HCT116 (cell line): ENCODE data around the gene GBGT1. TPM values are rescaled to one million over a fixed set of nuclear protein-coding genes. Genes with fewer than 3 reads are reported as not detected.

Experiments used
- ATAC-seq: fragments of 200-7000 bp; cut with Tn5 transposase; 2 replicates; pipeline ENCODE4 v1.9.1; 2020; ENCODE audit warnings: mild to moderate bottlenecking, moderate library complexity
- BruUV-seq: library from RNA; stranded (reverse); fragments of 400-500 nt; replicated peaks from 2 replicates; lab custom pipeline; 2021; lab: Mats Ljungman, UMichigan
- CTCF ChIA-PET: fragments of 300-600 bp; sonication (Branson Sonifier 250); formaldehyde crosslinking; loops from one replicate; lab custom pipeline; 2021; ENCODE audit warnings: antibody characterized with exemption; lab: Charles Lee
- POLR2A ChIA-PET: fragments of 300-600, 350-600 bp; sonication (Branson Sonifier 250); formaldehyde crosslinking; loops from one replicate; lab custom pipeline; 2021; ENCODE audit warnings: antibody characterized with exemption; lab: Charles Lee
- RAD21 ChIA-PET, 2 experiments: fragments of 300-600 bp; sonication (Branson Sonifier 250); formaldehyde crosslinking; loops; one replicate each; lab custom pipeline; 2023; ENCODE audit warnings: low total read pairs in 2 of 2; ENCODE audit not compliant: uncharacterized antibody in 2 of 2, unreplicated experiment in 2 of 2, low non-redundant PET in 1 of 2; lab: Charles Lee
- DNase-seq: peaks from one replicate; pipeline ENCODE4 v3.0.0-alpha.2; 2010; ENCODE audit warnings: low read depth, low spot score
- H2AFZ ChIP-seq: fragments of 200-600 bp; shearing (Covaris generic), sonication (generic); 2 replicates; pipeline ENCODE4 v1.6.1; 2017; ENCODE audit warnings: low read depth, mixed run types, mixed read lengths, antibody characterized with exemption, low read length; ENCODE audit not compliant: poor library complexity, severe bottlenecking
- H3K27ac ChIP-seq: 2 replicates; pipeline ENCODE4 v1.5.1; 2012; ENCODE audit warnings: low read depth, low read length
- H3K27me3 ChIP-seq: fragments of 200-600 bp; sonication (generic); 2 replicates; pipeline ENCODE4 v1.6.1; 2016; ENCODE audit warnings: mixed run types, low read length, mixed read lengths; ENCODE audit not compliant: insufficient read depth
- H3K36me3 ChIP-seq, 2 experiments: fragments of 200-500 bp in 1 of 2; fragments of 200-600 bp in 1 of 2; sonication (Bioruptor generic) in 1 of 2; sonication (generic) in 1 of 2; 2 replicates each; pipeline versions ENCODE4 v1.5.1 to v1.6.1; 2014 to 2016; ENCODE audit warnings: low read length in 2 of 2, inconsistent platforms in 1 of 2, mixed read lengths in 1 of 2, mixed run types in 1 of 2; ENCODE audit not compliant: insufficient read depth in 2 of 2, control insufficient read depth in 1 of 2
- H3K4me1 ChIP-seq, 2 experiments: fragments of 200-600 bp in 1 of 2; sonication (generic) in 1 of 2; 2 replicates each; pipeline versions ENCODE4 v1.5.1 to v1.6.1; 2012 to 2017; ENCODE audit warnings: low read length in 2 of 2, inconsistent platforms in 1 of 2, mild to moderate bottlenecking in 1 of 2, mixed read lengths in 1 of 2, mixed run types in 1 of 2, moderate library complexity in 1 of 2; ENCODE audit not compliant: insufficient read depth in 2 of 2, control insufficient read depth in 1 of 2
- H3K4me2 ChIP-seq: fragments of 200-600 bp; sonication (generic); 2 replicates; pipeline ENCODE4 v1.6.1; 2017; ENCODE audit warnings: mixed run types, low read length, mixed read lengths
- H3K4me3 ChIP-seq, 2 experiments: fragments of 200-600 bp in 1 of 2; sonication (generic) in 1 of 2; replicated peaks in 1 of 2; 2 replicates each; pipeline ENCODE4 v1.5.1; 2011 to 2016; ENCODE audit warnings: low read length in 2 of 2, control low read depth in 1 of 2, low read depth in 1 of 2, mild to moderate bottlenecking in 1 of 2, mixed read lengths in 1 of 2, mixed run types in 1 of 2
- H3K79me2 ChIP-seq: fragments of 200-600 bp; sonication (generic); 2 replicates; pipeline ENCODE4 v1.6.1; 2017; ENCODE audit warnings: mild to moderate bottlenecking, mixed run types, low read length, moderate library complexity, mixed read lengths; ENCODE audit not compliant: insufficient read depth
- H3K9ac ChIP-seq: fragments of 200-600 bp; sonication (generic); 2 replicates; pipeline ENCODE4 v1.6.1; 2016; ENCODE audit warnings: low read length, mixed read lengths
- H3K9me2 ChIP-seq: fragments of 200-600 bp; sonication (generic), shearing (Covaris generic); 2 replicates; pipeline ENCODE4 v1.6.1; 2017; ENCODE audit warnings: mixed run types, mild to moderate bottlenecking, moderate library complexity; ENCODE audit not compliant: insufficient read depth
- H3K9me3 ChIP-seq, 2 experiments: fragments of 200-500 bp in 1 of 2; fragments of 200-600 bp in 1 of 2; sonication (Bioruptor generic) in 1 of 2; sonication (generic) in 1 of 2; 2 replicates each; pipeline ENCODE4 v1.6.1; 2014 to 2017; ENCODE audit warnings: low read length in 2 of 2, mixed read lengths in 2 of 2, inconsistent platforms in 1 of 2, low read depth in 1 of 2, mild to moderate bottlenecking in 1 of 2, mixed run types in 1 of 2, moderate library complexity in 1 of 2; ENCODE audit not compliant: control insufficient read depth in 1 of 2, insufficient read depth in 1 of 2
- H4K20me1 ChIP-seq: fragments of 200-600 bp; sonication (generic), shearing (Covaris generic); 2 replicates; pipeline ENCODE4 v1.6.1; 2017; ENCODE audit warnings: mixed run types, mild to moderate bottlenecking, moderate library complexity; ENCODE audit not compliant: insufficient read depth
- CBX3 ChIP-seq: IDR thresholded peaks from 2 replicates; pipeline ENCODE4 v1.6.1; 2012; ENCODE audit warnings: low read depth
- CTCF ChIP-seq, 3 experiments: fragments of 200-600 bp in 1 of 3; sonication (generic) in 1 of 3; IDR thresholded peaks in 2 of 3; conservative IDR thresholded peaks in 1 of 3; 2 replicates each; pipeline ENCODE4 v1.5.1; 2012 to 2017; ENCODE audit warnings: low read depth in 2 of 3, low read length in 2 of 3, antibody characterized with exemption in 1 of 3, borderline replicate concordance in 1 of 3, control low read depth in 1 of 3, mild to moderate bottlenecking in 1 of 3, mixed read lengths in 1 of 3, mixed run types in 1 of 3, moderate library complexity in 1 of 3; ENCODE audit not compliant: insufficient read depth in 1 of 3
- EZH2phosphoT487 ChIP-seq: fragments of 200-600 bp; IDR thresholded peaks from 2 replicates; pipeline ENCODE4 v1.6.1; 2018; ENCODE audit warnings: antibody characterized with exemption, borderline replicate concordance
- RAD21 ChIP-seq: IDR thresholded peaks from 2 replicates; pipeline ENCODE4 v1.6.1; 2012; ENCODE audit warnings: low read depth, mild to moderate bottlenecking
- SP1 ChIP-seq: IDR thresholded peaks from 2 replicates; pipeline ENCODE4 v1.6.1; 2012; ENCODE audit warnings: low read depth
- YY1 ChIP-seq: IDR thresholded peaks from 2 replicates; pipeline ENCODE4 v1.6.1; 2011; ENCODE audit warnings: low read length, low read depth, moderate library complexity, mild to moderate bottlenecking; ENCODE audit not compliant: insufficient replicate concordance; ENCODE audit errors: extremely low read depth
- intact Hi-C: fragments of 100-400 bp; cut with micrococcal nuclease; formaldehyde crosslinking; loops from 2 replicates; pipeline ENCODE4 v1.10.0; 2022
- total RNA-seq: library from RNA; stranded (reverse); gene quantifications from one replicate; pipeline ENCODE4 v1.2.1, GENCODE V29; 2021; ENCODE audit not compliant: unreplicated experiment

The GBGT1 gene
- total RNA-seq, 1 experiment from 2014 or later = 0.34 TPM

GRCh38 chr9:133202688-133203453, 39.2 kb upstream of the GBGT1 start:
- Histone ChIP-seq H2AFZ (no peak overlapping the region), H3K27ac (no peak overlapping the region), H3K27me3 (no peaks in the 10 kb centered on the region), H3K9me3 (no peaks in the 10 kb centered on the region), H4K20me1 (no peaks in the 10 kb centered on the region), H3K9me2 (no peaks in the 10 kb centered on the region), H3K9ac (no peak overlapping the region), H3K4me3 (no peak overlapping the region), H3K36me3 (no peaks in the 10 kb centered on the region), H3K4me2 (no peak overlapping the region), H3K4me1 (no peaks in the 10 kb centered on the region; a peak in 1 of 4 replicates), H3K79me2 (no peaks in the 10 kb centered on the region)
- CTCF ChIA-PET = interaction anchor here (2.3 kb wide), 1 partner anchor 17 kb away, joined by 13 read pairs; no protein-coding TSS in a partner anchor
- intact Hi-C loops = no loop called here
- POLR2A ChIA-PET = no interaction called here
- no TSS peak for BruUV-seq
- DNase-seq = no peak
- no peak for TF ChIP-seq EZH2phosphoT487
- no peak for TF ChIP-seq RAD21
- TF ChIP-seq CTCF (IDR thresholded peaks at IDR 0.05 in 2 of 3, conservative IDR thresholded peaks at IDR 0.05 in 1 of 3; ENCODE audit: borderline replicate concordance in 1 of 3, insufficient read depth in 1 of 3, low read depth in 2 of 3, low read length in 2 of 3) = no peak
- TF ChIP-seq CBX3 = no peak
- no peak for TF ChIP-seq SP1
- no peak for ATAC-seq
- RAD21 ChIA-PET = no interaction called here

DNA sequence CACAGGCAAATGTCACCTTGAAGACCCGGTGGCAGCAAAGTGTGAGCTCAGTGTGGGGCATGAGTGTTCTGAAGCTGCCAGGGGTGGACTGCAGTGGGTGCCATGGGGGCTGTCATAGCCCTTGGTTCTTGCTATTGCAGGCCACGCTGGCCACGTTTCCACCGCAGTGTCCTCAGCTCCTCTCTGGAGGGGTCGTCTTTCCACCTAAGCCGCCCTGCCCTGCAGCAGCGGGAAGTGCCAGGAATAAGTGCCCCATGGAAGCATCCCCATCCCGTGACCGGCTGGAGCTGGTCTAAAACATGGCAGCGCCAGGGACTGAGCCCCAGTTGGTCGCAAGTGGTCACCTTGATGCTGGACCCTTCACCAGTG, 38.4 kb upstream of the GBGT1 start:
- DNase-seq = no peak
- ChIA-PET CTCF (interaction anchor here (2.3 kb wide), 1 partner anchor 16 kb away, joined by 13 read pairs; no protein-coding TSS in a partner anchor), RAD21 (no interaction called here)
- no peak overlapping the region for H2AFZ ChIP-seq
- no peak for TF ChIP-seq YY1
- TF ChIP-seq, all 23 proteins: peak for 0
- Histone ChIP-seq H4K20me1 (no peaks in the 10 kb centered on the region), H3K79me2 (no peaks in the 10 kb centered on the region), H3K4me3 (no peak overlapping the region), H3K9ac (no peak overlapping the region), H3K4me1 (no peaks in the 10 kb centered on the region; a peak in 1 of 4 replicates), H3K27me3 (no peaks in the 10 kb centered on the region), H3K4me2 (no peak overlapping the region), H3K9me3 (no peaks in the 10 kb centered on the region), H3K27ac (no peak overlapping the region), H3K9me2 (no peaks in the 10 kb centered on the region), H3K36me3 (no peaks in the 10 kb centered on the region)
- no peak for ATAC-seq
- intact Hi-C loops = no loop called here
- no TSS peak for BruUV-seq
- POLR2A ChIA-PET = no interaction called here
